Lung (tissue), 12 donors: ENCODE measurements around the gene TENT5C. TPM values are rescaled to one million over a fixed set of nuclear protein-coding genes. Genes with fewer than 3 reads are reported as not detected.

ENCODE experiments used
- ATAC-seq: fragments of 200-7000 bp; cut with Tn5 transposase; one replicate; pipeline ENCODE4 v1.9.1; 2020; ENCODE audit warnings: moderate number of reproducible peaks; ENCODE audit not compliant: insufficient read depth, low FRiP score
- DNase-seq, 3 donors: peaks; one replicate each; pipeline ENCODE4 v3.0.0-alpha.2; 2013 to 2017
- H3K27ac ChIP-seq, 2 donors: one replicate each; pipeline ENCODE4 v1.5.1; 2013; ENCODE audit warnings: mild to moderate bottlenecking in 2 of 2, moderate library complexity in 2 of 2, control low read depth in 1 of 2, inconsistent platforms in 1 of 2, low read depth in 1 of 2, low read length in 1 of 2
- H3K27me3 ChIP-seq, 3 donors: one replicate each; pipeline ENCODE4 v1.5.1; 2013; ENCODE audit warnings: low read length in 2 of 3; ENCODE audit not compliant: control insufficient read depth in 3 of 3, insufficient read depth in 3 of 3
- H3K36me3 ChIP-seq, 4 donors: one replicate each; pipeline ENCODE4 v1.5.1; 2013; ENCODE audit warnings: low read length in 4 of 4, mild to moderate bottlenecking in 1 of 4, moderate library complexity in 1 of 4; ENCODE audit not compliant: control insufficient read depth in 4 of 4, insufficient read depth in 4 of 4
- H3K4me1 ChIP-seq, 5 donors: one replicate each; pipeline ENCODE4 v1.5.1; 2013; ENCODE audit warnings: low read length in 5 of 5, mild to moderate bottlenecking in 2 of 5, moderate library complexity in 1 of 5; ENCODE audit not compliant: control insufficient read depth in 5 of 5, insufficient read depth in 5 of 5
- H3K4me3 ChIP-seq: one replicate; pipeline ENCODE4 v1.5.1; 2013; ENCODE audit warnings: mild to moderate bottlenecking, control low read depth, moderate library complexity
- H3K9ac ChIP-seq, 2 donors: one replicate each; pipeline ENCODE4 v1.5.1; 2013; ENCODE audit warnings: low read length in 2 of 2, control low read depth in 1 of 2; ENCODE audit not compliant: insufficient read depth in 1 of 2
- H3K9me3 ChIP-seq, 4 donors: one replicate each; pipeline ENCODE4 v1.5.1; 2013; ENCODE audit warnings: low read length in 3 of 4, mild to moderate bottlenecking in 1 of 4, moderate library complexity in 1 of 4; ENCODE audit not compliant: control insufficient read depth in 4 of 4, insufficient read depth in 3 of 4
- CTCF ChIP-seq: IDR thresholded peaks from 2 replicates; pipeline ENCODE4 v1.5.1; 2012; ENCODE audit warnings: mild to moderate bottlenecking; ENCODE audit errors: control extremely low read depth, extremely low read depth
- WGBS, 2 donors: extraction: QIAGEN DNeasy Blood & Tissue Kit; methylation state at CpG; one replicate each; pipeline ENCODE4 v1.1.7; 2013; 5-methylcytosine and 5-hydroxymethylcytosine counted together
- polyA plus RNA-seq, 2 donors: library from polyadenylated mRNA; stranded (reverse); fragments of 200-250 nt; gene quantifications; one replicate each; pipeline ENCODE4 v1.2.1, GENCODE V29; 2013
- total RNA-seq, 2 donors: library from RNA; depleted of rRNA in 1 of 2; stranded (reverse); fragments of >200 nt in 1 of 2; gene quantifications; one replicate each; pipeline ENCODE4 v1.2.1, GENCODE V29; 2014 to 2021
- donor health status: control.
- donor health status: control.
- donor health status: Bipolar disorder and iron deficiency.
- donor health status: healthy.
- donor health status: DM: yes; HTN: yes; CAD: no.

The TENT5C gene
- total and polyA plus RNA-seq, 4 donors: 2.7 to 39.0 (median 17.5) TPM

DNA sequence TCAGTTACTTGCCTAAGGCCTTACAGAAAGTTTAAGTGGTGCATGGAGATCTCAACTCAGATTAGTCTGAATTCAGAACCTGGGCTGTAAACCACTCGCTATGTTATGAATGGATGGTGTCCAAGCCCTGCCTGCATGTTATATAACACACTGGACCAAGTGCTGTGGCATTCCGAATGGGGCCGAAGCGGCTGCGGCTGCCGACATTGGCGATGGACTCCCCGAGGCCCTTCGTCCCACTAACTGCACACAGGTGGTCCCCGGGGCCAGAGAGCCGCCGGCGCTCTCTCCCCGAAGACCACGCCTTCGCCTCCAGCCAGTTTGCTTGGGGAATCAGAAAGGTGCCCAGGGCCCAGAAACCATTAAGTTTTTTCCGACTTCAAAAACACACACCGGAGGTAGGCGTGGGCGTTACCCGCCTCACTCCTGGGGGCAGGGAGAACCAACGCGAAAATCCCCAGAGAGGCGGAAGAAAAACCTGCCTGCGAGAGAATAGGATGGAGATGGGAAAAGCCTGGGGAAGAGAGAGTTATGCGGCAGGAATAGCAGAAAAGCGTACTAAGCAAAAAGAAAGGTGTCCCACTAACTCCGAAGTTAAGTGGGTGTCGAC is 579 bp upstream of the TENT5C start:
- TF ChIP-seq CTCF: no peak
- Histone ChIP-seq H3K27me3 (peaks cover 0 to 9% (median 7%) of the 10 kb centered on the region in 3 donors), H3K9me3 (no peaks in the 10 kb centered on the region), H3K4me3 (peak overlapping the region; percentile 50), H3K4me1 (peaks cover 0 to 21% (median 3%) of the 10 kb centered on the region in 5 donors), H3K9ac (peak overlapping the region; percentile 66 to 88), H3K27ac (peak overlapping the region; percentile 90 to 91), H3K36me3 (no peaks in the 10 kb centered on the region)
- DNase-seq (no peak), ATAC-seq (peak; percentile 6)
- WGBS, 2 donors: 1% methylated on average over 29 of the region's 29 CpGs

GRCh38 chr1:117606649-117607430 is 992 bp downstream of the TENT5C start:
- Histone ChIP-seq H3K9me3 (no peaks in the 10 kb centered on the region), H3K4me1 (peaks cover 0 to 21% (median 3%) of the 10 kb centered on the region in 5 donors), H3K27me3 (peaks cover 0 to 9% (median 7%) of the 10 kb centered on the region in 3 donors), H3K27ac (peak overlapping the region; percentile 53 to 92), H3K36me3 (no peaks in the 10 kb centered on the region), H3K9ac (peak overlapping the region; percentile 28 to 64), H3K4me3 (peak overlapping the region; percentile 70)
- peak; percentile 69 to 76 (median 75) for DNase-seq
- no peak for TF ChIP-seq CTCF
- ATAC-seq: peak; percentile 20
- 2 to 3% methylated on average over 37 of the region's 37 CpGs for WGBS, 2 donors

DNA sequence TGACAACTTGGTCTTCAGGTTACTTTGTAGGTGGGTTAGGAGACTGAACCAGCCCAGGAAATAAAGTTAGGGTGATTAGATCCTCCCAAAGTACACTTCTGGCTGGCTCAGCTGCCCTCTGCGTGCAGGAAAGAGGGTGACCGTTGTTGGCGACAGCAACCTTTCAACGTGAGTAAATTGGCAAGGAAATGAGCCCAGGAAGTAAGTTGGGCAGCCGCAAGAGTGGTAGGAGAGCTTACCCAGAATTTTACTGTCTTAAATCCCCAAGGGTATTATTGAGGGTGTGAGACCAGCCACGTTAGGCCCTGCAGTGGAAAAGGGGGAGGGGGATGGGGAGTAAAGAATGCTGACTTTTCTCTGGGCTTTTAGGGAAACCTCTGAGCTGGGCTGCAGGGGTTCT is 1.6 kb downstream of the TENT5C start:
- ATAC-seq (no peak), DNase-seq (peak in 1 of 3 donors; percentile 29)
- no peak overlapping the region for H3K4me3 ChIP-seq
- no peak for TF ChIP-seq CTCF
- H3K9ac ChIP-seq: peak overlapping the region in 1 of 2 donors; percentile 28
- H3K36me3 ChIP-seq: no peaks in the 10 kb centered on the region
- H3K4me1 ChIP-seq: peaks cover 0 to 21% (median 3%) of the 10 kb centered on the region in 5 donors
- WGBS, 2 donors: 6 to 20% methylated on average over 6 of the region's 6 CpGs
- peak overlapping the region in 1 of 2 donors; percentile 52 for H3K27ac ChIP-seq
- H3K9me3 ChIP-seq: no peaks in the 10 kb centered on the region
- H3K27me3 ChIP-seq: peaks cover 0 to 7% (median 7%) of the 10 kb centered on the region in 3 donors
